PC-3 (cell line): ENCODE measurements around the gene POTEI.
"Not testable (repeated sequence)": the region's sequence is repeated elsewhere in the genome, so short reads cannot be mapped to it uniquely, and the experiment has no call there.

Experiments
- CTCF ChIP-seq: fragments of 300-600 bp; sonication (generic); conservative IDR thresholded peaks from 2 replicates; pipeline ENCODE4 v1.5.1; 2017; ENCODE audit warnings: antibody characterized with exemption, low read depth, mild to moderate bottlenecking, low read length
- EZH2 ChIP-seq: fragments of 300-600 bp; sonication (generic); IDR thresholded peaks from one replicate; pipeline ENCODE4 v1.6.1; 2017; ENCODE audit warnings: antibody characterized with exemption, mild to moderate bottlenecking, low read length; ENCODE audit not compliant: unreplicated experiment

GRCh38 chr2:130491073-130491472 lies 18.1 kb downstream of the POTEI start:
- not testable (repeated sequence) for TF ChIP-seq EZH2, CTCF
